Activated CD8-positive, alpha-beta T cell treated with anti-CD3 and anti-CD28 coated beads for 36 hours (primary cell): ENCODE results near the gene ACTR3C. TPM values are rescaled to one million over a fixed set of nuclear protein-coding genes. Genes with fewer than 3 reads are reported as not detected.

Experiments
- ATAC-seq: fragments of 200-7000 bp; cut with Tn5 transposase; one replicate; pipeline ENCODE4 v1.10.0; 2021; ENCODE audit warnings: mild to moderate bottlenecking, moderate library complexity
- CTCF ChIA-PET: fragments of 350-600 bp; sonication (Branson Sonifier 250); formaldehyde crosslinking; loops from one replicate; lab custom pipeline; 2021; ENCODE audit warnings: antibody characterized with exemption; lab: Charles Lee
- POLR2A ChIA-PET: fragments of 350-600 bp; sonication (Branson Sonifier 250); formaldehyde crosslinking; loops from one replicate; lab custom pipeline; 2021; ENCODE audit warnings: antibody characterized with exemption; lab: Charles Lee
- DNase-seq: peaks from one replicate; pipeline ENCODE4 v3.0.0-alpha.2; 2020
- H3K27ac Mint-ChIP-seq: one replicate; pipeline ENCODE4 v1.8.0; 2021; ENCODE audit warnings: mild to moderate bottlenecking, mixed read lengths
- H3K27me3 Mint-ChIP-seq: one replicate; pipeline ENCODE4 v1.8.0; 2021; ENCODE audit warnings: mixed read lengths
- H3K36me3 Mint-ChIP-seq: one replicate; pipeline ENCODE4 v1.8.0; 2021; ENCODE audit warnings: low read depth, mixed read lengths
- H3K4me1 Mint-ChIP-seq: one replicate; pipeline ENCODE4 v1.8.0; 2021; ENCODE audit warnings: low read depth, mixed read lengths
- H3K4me3 Mint-ChIP-seq: one replicate; pipeline ENCODE4 v1.8.0; 2021; ENCODE audit warnings: mild to moderate bottlenecking, moderate library complexity, mixed read lengths
- H3K9me3 Mint-ChIP-seq: one replicate; pipeline ENCODE4 v1.8.0; 2021; ENCODE audit warnings: mixed read lengths
- CTCF ChIP-seq: fragments of 200-600 bp; IDR thresholded peaks from one replicate; pipeline ENCODE4 v1.8.0; 2022; ENCODE audit warnings: antibody characterized with exemption, mild to moderate bottlenecking
- intact Hi-C: fragments of 100-400 bp; cut with micrococcal nuclease; formaldehyde crosslinking; loops from one replicate; pipeline ENCODE4 v1.10.0; 2022
- total RNA-seq, 2 experiments: library from RNA; stranded (reverse); gene quantifications; one replicate each; pipeline ENCODE4 v1.2.3, GENCODE V29; 2021

The ACTR3C gene
- total RNA-seq, 2 experiments from 2014 or later, result 2.6 to 2.9 TPM

DNA sequence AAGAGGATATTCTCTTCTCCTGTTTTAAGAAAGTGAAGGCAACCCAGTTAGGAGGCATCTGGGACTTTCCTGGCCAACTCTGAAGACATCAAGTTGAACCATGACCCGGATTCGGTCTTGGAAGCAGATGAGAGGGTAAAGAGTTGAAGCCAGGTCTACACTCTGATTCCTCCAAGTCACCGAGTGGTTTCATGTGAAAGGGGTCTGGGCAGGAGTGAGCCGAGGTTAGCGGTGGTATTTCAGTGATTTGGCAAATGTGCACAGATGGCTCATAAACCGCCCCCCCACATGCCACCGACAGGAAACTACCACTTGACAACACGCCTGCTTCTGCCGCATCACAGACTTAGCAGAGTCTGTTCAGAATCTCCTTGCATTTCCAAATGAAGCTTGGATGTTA is 33.9 kb upstream of the ACTR3C start:
- no peaks in the 10 kb centered on the region for H3K27me3 Mint-ChIP-seq
- H3K9me3 Mint-ChIP-seq, result no peaks in the 10 kb centered on the region
- no peak for TF ChIP-seq CTCF
- H3K4me3 Mint-ChIP-seq, result peak overlapping the region; percentile 64
- H3K27ac Mint-ChIP-seq, result peak overlapping the region; percentile 92
- intact Hi-C loops, result loop anchor here (5.0 to 10.0 kb wide), 2 partner anchors 50 to 398 kb away; a partner anchor contains a TSS
- ChIA-PET CTCF (interaction anchor here (1.0 to 3.0 kb wide), 13 partner anchors 8 to 64 kb away, joined by 3 to 15 read pairs (median 5); partner anchors contain the start of gene REPIN1), POLR2A (interaction anchor here (0.6 to 2.1 kb wide), 7 partner anchors 11 to 123 kb away, joined by 3 to 10 read pairs (median 4); partner anchors contain the start of genes ACTR3C, GIMAP8, LRRC61 and REPIN1)
- peaks cover 3% of the 10 kb centered on the region for H3K36me3 Mint-ChIP-seq
- peak; percentile 93 for DNase-seq
- peak; percentile 79 for ATAC-seq
- H3K4me1 Mint-ChIP-seq, result peaks cover 42% of the 10 kb centered on the region

GRCh38 chr7:150356265-150356897 is 33.0 kb upstream of the ACTR3C start:
- DNase-seq, result peak; percentile 38
- Mint-ChIP-seq H3K27ac (no peak overlapping the region), H3K4me3 (peak overlapping the region; percentile 2), H3K36me3 (peaks cover 3% of the 10 kb centered on the region), H3K4me1 (peaks cover 38% of the 10 kb centered on the region), H3K9me3 (no peaks in the 10 kb centered on the region), H3K27me3 (no peaks in the 10 kb centered on the region)
- ChIA-PET CTCF (interaction anchor here (0.7 to 3.0 kb wide), 13 partner anchors 10 to 581 kb away, joined by 3 to 15 read pairs (median 6); a partner anchor contains a TSS), POLR2A (interaction anchor here (1.1 kb wide), 1 partner anchor 12 kb away, joined by 4 read pairs; the partner anchor contains the start of gene REPIN1)
- intact Hi-C loops, result loop anchor here (1.0 to 10.0 kb wide), 3 partner anchors 51 to 398 kb away; a partner anchor contains a TSS
- TF ChIP-seq CTCF, result peak; percentile 89
- ATAC-seq, result peak; percentile 17

GRCh38 chr7:150355666-150356059 is 32.3 kb upstream of the ACTR3C start:
- Mint-ChIP-seq H3K4me1 (peaks cover 38% of the 10 kb centered on the region), H3K27ac (no peak overlapping the region), H3K4me3 (no peak overlapping the region), H3K36me3 (peaks cover 3% of the 10 kb centered on the region), H3K9me3 (no peaks in the 10 kb centered on the region), H3K27me3 (no peaks in the 10 kb centered on the region)
- DNase-seq (no peak), ATAC-seq (no peak)
- intact Hi-C loops, result loop anchor here (1.0 to 10.0 kb wide), 3 partner anchors 52 to 399 kb away; a partner anchor contains a TSS
- no peak for TF ChIP-seq CTCF
- ChIA-PET POLR2A (interaction anchor here (0.9 kb wide), 1 partner anchor 49 kb away, joined by 3 read pairs; no protein-coding TSS in a partner anchor), CTCF (interaction anchor here (0.7 to 3.0 kb wide), 12 partner anchors 10 to 582 kb away, joined by 3 to 15 read pairs (median 4); a partner anchor contains a TSS)

GRCh38 chr7:150351587-150352194 is 28.3 kb upstream of the ACTR3C start:
- Mint-ChIP-seq H3K27ac (no peak overlapping the region), H3K4me3 (no peak overlapping the region), H3K4me1 (peaks cover 5% of the 10 kb centered on the region), H3K36me3 (no peaks in the 10 kb centered on the region), H3K9me3 (no peaks in the 10 kb centered on the region), H3K27me3 (no peaks in the 10 kb centered on the region)
- intact Hi-C loops, result loop anchor here (10.0 kb wide), 1 partner anchor 403 kb away; no protein-coding TSS in a partner anchor
- no peak for TF ChIP-seq CTCF
- ChIA-PET CTCF (no interaction called here), POLR2A (no interaction called here)
- no peak for DNase-seq
- ATAC-seq, result no peak
